ENCODE measurements around the gene GINS2. TPM values are rescaled to one million over a fixed set of nuclear protein-coding genes. Genes with fewer than 3 reads are reported as not detected.

The GINS2 gene
- total and polyA plus RNA-seq, 2 of the 4 experiments (the other 2 are of a cell fraction): 12.0 to 13.4 TPM

GRCh38 chr16:85657267-85657650 lies 31.5 kb downstream of the GINS2 start:
- ChIA-PET CTCF (no interaction called here), POLR2A (ENCODE audit: unreplicated experiment) (no interaction called here)
- Histone ChIP-seq H4K20me1 (ENCODE audit: insufficient read depth, low read length) (peaks cover 40% of the 10 kb centered on the region), H2BK120ac (ENCODE audit: low read depth, low read length) (no peak overlapping the region), H3K18ac (ENCODE audit: low read depth, low read length) (no peak overlapping the region), H3K14ac (replicated peaks; ENCODE audit: low read depth, low read length) (no peak overlapping the region), H3K27ac (ENCODE audit: insufficient read depth, low read length) (no peak overlapping the region), H3K9me3 (ENCODE audit: control insufficient read depth, insufficient read depth, low read length) (no peaks in the 10 kb centered on the region), H3K27me3 (ENCODE audit: control insufficient read depth, insufficient read depth, low read length) (no peaks in the 10 kb centered on the region), H2BK15ac (ENCODE audit: low read depth, low read length) (no peak overlapping the region), H3K4me1 (ENCODE audit: control insufficient read depth, insufficient read depth, low read length) (peaks cover 11% of the 10 kb centered on the region), H3K4me2 (ENCODE audit: low read depth, low read length) (no peak overlapping the region), H4K5ac (ENCODE audit: low read depth, low read length) (no peak overlapping the region), H3K36me3 (ENCODE audit: control insufficient read depth, insufficient read depth, low read length) (peaks cover 67% of the 10 kb centered on the region), H3K4me3 (ENCODE audit: insufficient read depth, low read depth, low read length) (no peak overlapping the region), H2AK5ac (ENCODE audit: low read depth, low read length) (no peak overlapping the region), H3K4ac (ENCODE audit: low read depth, low read length) (no peak overlapping the region), H2AK9ac (replicated peaks; ENCODE audit: low read depth, low read length, poor library complexity) (no peak overlapping the region), H4K8ac (ENCODE audit: low read depth in 2 of 2, low read length in 2 of 2) (no peak overlapping the region), H2AFZ (replicated peaks; ENCODE audit: low read length, poor library complexity) (no peak overlapping the region), H3K23ac (ENCODE audit: low read depth, low read length) (no peak overlapping the region), H3K9ac (ENCODE audit: low read depth, low read length) (no peak overlapping the region), H3K9me1 (ENCODE audit: insufficient read depth, low read length) (0 out of 2 replicates have a peak, but pooled peaks cover 6% of the 10 kb centered on the region), H3K56ac (ENCODE audit: extremely low read depth, insufficient read depth, low read length) (no peak overlapping the region), H3K79me1 (ENCODE audit: low read depth in 1 of 2, low read length in 2 of 2) (peaks cover 11 to 28% of the 10 kb centered on the region in 2 experiments), H4K91ac (ENCODE audit: insufficient read depth, low read depth, low read length) (no peak overlapping the region), H2BK5ac (ENCODE audit: low read depth, low read length, poor library complexity, severe bottlenecking) (no peak overlapping the region), H2BK20ac (ENCODE audit: low read depth, low read length) (no peak overlapping the region)
- no TSS peak for BruUV-seq (replicated peaks)
- WGBS, 2 experiments (ENCODE audit: extremely low coverage in 2 of 2, insufficient read length in 1 of 2): 100% methylated on average over 7 of the region's 21 CpGs; no CpG with 5 or more reads in 1 of the 2 experiments
- no peak for TF ChIP-seq MXI1 (IDR thresholded peaks at IDR 0.05; ENCODE audit: borderline replicate concordance, low read depth, low read length)
- TF ChIP-seq CHD1 (IDR thresholded peaks at IDR 0.05; ENCODE audit: low read depth, low read length): no peak
- no peak for TF ChIP-seq RFX5 (IDR thresholded peaks at IDR 0.05; ENCODE audit: low read depth, low read length)
- TF ChIP-seq CEBPB (IDR thresholded peaks at IDR 0.05; ENCODE audit: low read depth, low read length): no peak
- no peak for TF ChIP-seq MAZ (IDR thresholded peaks at IDR 0.05; ENCODE audit: borderline replicate concordance, low read depth, low read length)
- no peak for TF ChIP-seq RAD21 (IDR thresholded peaks at IDR 0.05; ENCODE audit: low read length)
- no peak for TF ChIP-seq SMC3 (IDR thresholded peaks at IDR 0.05; ENCODE audit: low read depth, low read length)
- TF ChIP-seq BHLHE40 (IDR thresholded peaks at IDR 0.05; ENCODE audit: low read depth, low read length): no peak
- TF ChIP-seq MAFK (IDR thresholded peaks at IDR 0.05; ENCODE audit: low read depth, low read length): no peak
- no peak for TF ChIP-seq NFE2L2 (IDR thresholded peaks at IDR 0.05; ENCODE audit: low read depth, low read length)
- TF ChIP-seq POLR2A (IDR thresholded peaks at IDR 0.05; ENCODE audit: low read depth, low read length): no peak
- dilution Hi-C loops (cut with HindIII; ENCODE audit: low sequenced_read_pairs, unreplicated experiment) (no loop called here), in situ Hi-C loops (cut with MboI; ENCODE audit: low sequenced_read_pairs) (loop anchor here (5.0 kb wide), 1 partner anchor 60 kb away; no protein-coding TSS in a partner anchor), intact Hi-C loops (cut with micrococcal nuclease) (loop anchor here (5.0 kb wide), 1 partner anchor 60 kb away; no protein-coding TSS in a partner anchor)
- ATAC-seq (ENCODE audit: low read depth) (no peak), DNase-seq (no peak)
